Esophagus muscularis mucosa (tissue), 4 donors: ENCODE results near the gene ROMO1.
"Not testable (repeated sequence)": the region's sequence is repeated elsewhere in the genome, so short reads cannot be mapped to it uniquely, and the experiment has no call there.

ENCODE experiments used
- EP300 ChIP-seq: sonication (generic); formaldehyde crosslinking; IDR thresholded peaks from one replicate; pipeline ENCODE4 v1.6.1; 2017; ENCODE audit warnings: antibody characterized with exemption
- POLR2A ChIP-seq: fragments of 450-650 bp; IDR thresholded peaks from one replicate; pipeline ENCODE4 v1.6.1; 2017; ENCODE audit warnings: antibody characterized with exemption, moderate library complexity, mild to moderate bottlenecking, low read depth
- POLR2AphosphoS5 ChIP-seq, 2 donors: sonication (generic); formaldehyde crosslinking; IDR thresholded peaks; one replicate each; pipeline ENCODE4 v1.6.1; 2017; ENCODE audit warnings: antibody characterized with exemption in 2 of 2
- TF ChIP-seq, protein P1 (sequence below), 3 experiments: fragments of 200-600 bp in 2 of 3; fragments of 450-650 bp in 1 of 3; sonication (generic) in 2 of 3; IDR thresholded peaks; one replicate each; pipeline ENCODE4 v1.5.1; 2017 to 2019; ENCODE audit warnings: antibody characterized with exemption in 3 of 3, mild to moderate bottlenecking in 2 of 3, moderate library complexity in 1 of 3

DNA sequence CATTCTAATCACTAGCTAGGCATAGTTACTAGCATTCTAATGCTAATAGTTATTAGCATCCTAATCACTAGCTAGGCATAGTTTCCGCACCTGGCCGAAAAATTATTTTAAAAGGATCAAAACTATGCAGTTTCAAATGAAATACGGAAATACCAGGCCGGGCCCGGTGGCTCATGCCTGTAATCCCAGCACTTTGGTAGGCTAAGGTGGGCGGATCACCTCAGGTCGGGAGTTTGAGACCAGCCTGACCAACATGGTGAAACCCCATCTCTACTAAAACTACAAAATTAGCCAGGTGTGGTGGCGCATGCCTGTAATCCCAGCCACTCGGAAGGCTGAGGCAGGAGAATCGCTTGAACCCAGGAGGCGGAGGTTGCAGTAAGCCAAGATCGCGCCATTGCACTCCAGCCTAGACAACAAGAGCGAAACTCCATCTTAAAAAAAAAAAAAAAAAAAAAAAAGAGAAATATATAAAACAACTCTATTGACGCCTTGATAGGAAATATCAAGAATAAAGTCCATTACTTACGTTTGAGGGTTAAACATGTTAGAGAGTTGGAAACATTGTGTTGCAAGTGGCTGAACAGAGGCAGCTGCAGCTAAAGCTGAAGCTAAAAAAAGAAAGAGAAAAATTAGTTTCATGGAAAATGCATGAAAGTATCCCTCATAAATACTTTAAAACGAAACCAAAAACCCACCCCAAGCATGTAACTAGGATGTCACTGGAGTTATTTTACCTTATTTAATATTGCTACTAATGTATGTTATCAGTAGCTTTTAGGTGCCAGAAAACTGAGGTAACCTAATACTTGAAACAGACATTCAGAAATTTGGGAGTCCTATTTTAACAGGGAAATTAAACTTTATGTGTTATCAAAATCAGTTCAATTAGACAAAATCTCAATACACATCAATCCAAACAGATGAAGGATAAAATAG, 7.7 kb downstream of the ROMO1 start:
- not testable (repeated sequence) for TF ChIP-seq POLR2A; EP300; POLR2AphosphoS5 (IDR thresholded peaks at IDR 0.05)
- TF ChIP-seq, protein P1, sequence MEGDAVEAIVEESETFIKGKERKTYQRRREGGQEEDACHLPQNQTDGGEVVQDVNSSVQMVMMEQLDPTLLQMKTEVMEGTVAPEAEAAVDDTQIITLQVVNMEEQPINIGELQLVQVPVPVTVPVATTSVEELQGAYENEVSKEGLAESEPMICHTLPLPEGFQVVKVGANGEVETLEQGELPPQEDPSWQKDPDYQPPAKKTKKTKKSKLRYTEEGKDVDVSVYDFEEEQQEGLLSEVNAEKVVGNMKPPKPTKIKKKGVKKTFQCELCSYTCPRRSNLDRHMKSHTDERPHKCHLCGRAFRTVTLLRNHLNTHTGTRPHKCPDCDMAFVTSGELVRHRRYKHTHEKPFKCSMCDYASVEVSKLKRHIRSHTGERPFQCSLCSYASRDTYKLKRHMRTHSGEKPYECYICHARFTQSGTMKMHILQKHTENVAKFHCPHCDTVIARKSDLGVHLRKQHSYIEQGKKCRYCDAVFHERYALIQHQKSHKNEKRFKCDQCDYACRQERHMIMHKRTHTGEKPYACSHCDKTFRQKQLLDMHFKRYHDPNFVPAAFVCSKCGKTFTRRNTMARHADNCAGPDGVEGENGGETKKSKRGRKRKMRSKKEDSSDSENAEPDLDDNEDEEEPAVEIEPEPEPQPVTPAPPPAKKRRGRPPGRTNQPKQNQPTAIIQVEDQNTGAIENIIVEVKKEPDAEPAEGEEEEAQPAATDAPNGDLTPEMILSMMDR (IDR thresholded peaks at IDR 0.05) = not testable (repeated sequence)
